Glutamatergic neuron (in vitro differentiated cells): Measurements from ENCODE around the gene TSPAN18. TPM values are rescaled to one million over a fixed set of nuclear protein-coding genes. Genes with fewer than 3 reads are reported as not detected.

Source experiments
- DNase-seq: peaks from one replicate; pipeline ENCODE4 v3.0.0; 2022
- H3K27ac Mint-ChIP-seq: one replicate; pipeline ENCODE4 v1.8.0; 2020; ENCODE audit warnings: mild to moderate bottlenecking, mixed read lengths, inconsistent platforms; ENCODE audit not compliant: unreplicated experiment
- H3K27me3 Mint-ChIP-seq: one replicate; pipeline ENCODE4 v1.8.0; 2020; ENCODE audit warnings: mild to moderate bottlenecking, moderate library complexity, mixed read lengths, inconsistent platforms; ENCODE audit not compliant: unreplicated experiment
- H3K36me3 Mint-ChIP-seq: one replicate; pipeline ENCODE4 v1.8.0; 2020; ENCODE audit warnings: mild to moderate bottlenecking, mixed read lengths, inconsistent platforms; ENCODE audit not compliant: unreplicated experiment
- H3K4me1 Mint-ChIP-seq: one replicate; pipeline ENCODE4 v1.8.0; 2020; ENCODE audit warnings: mild to moderate bottlenecking, low read depth, mixed read lengths, inconsistent platforms; ENCODE audit not compliant: unreplicated experiment
- H3K4me3 Mint-ChIP-seq: one replicate; pipeline ENCODE4 v1.8.0; 2020; ENCODE audit warnings: mild to moderate bottlenecking, mixed read lengths, inconsistent platforms; ENCODE audit not compliant: unreplicated experiment
- H3K9me3 Mint-ChIP-seq: one replicate; pipeline ENCODE4 v1.8.0; 2020; ENCODE audit warnings: mild to moderate bottlenecking, moderate library complexity, mixed read lengths, inconsistent platforms; ENCODE audit not compliant: unreplicated experiment
- CTCF ChIP-seq: fragments of 200-600 bp; sonication (generic); IDR thresholded peaks from one replicate; pipeline ENCODE4 v1.5.0; 2021; ENCODE audit not compliant: partially characterized antibody, unreplicated experiment
- total RNA-seq: library from RNA; stranded (reverse); fragmentation: NEBNext Ultra II Directional; extraction: Animal tissue kit (Norgen Biotek cat#: 25700); gene quantifications from one replicate; pipeline ENCODE4 v1.2.1, GENCODE V29; 2021; ENCODE audit not compliant: unreplicated experiment

TSPAN18 gene
- total RNA-seq, 1 donor from 2014 or later, result 80.4 TPM

GRCh38 chr11:44948155-44948554 is 221.4 kb downstream of the TSPAN18 start:
- DNase-seq, result no peak
- Mint-ChIP-seq H3K36me3 (no peaks in the 10 kb centered on the region), H3K27me3 (peaks cover 22% of the 10 kb centered on the region), H3K4me3 (peak overlapping the region; percentile 91), H3K9me3 (peaks cover 24% of the 10 kb centered on the region), H3K27ac (peak overlapping the region; percentile 97), H3K4me1 (peaks cover 57% of the 10 kb centered on the region)
- TF ChIP-seq CTCF, result no peak

DNA sequence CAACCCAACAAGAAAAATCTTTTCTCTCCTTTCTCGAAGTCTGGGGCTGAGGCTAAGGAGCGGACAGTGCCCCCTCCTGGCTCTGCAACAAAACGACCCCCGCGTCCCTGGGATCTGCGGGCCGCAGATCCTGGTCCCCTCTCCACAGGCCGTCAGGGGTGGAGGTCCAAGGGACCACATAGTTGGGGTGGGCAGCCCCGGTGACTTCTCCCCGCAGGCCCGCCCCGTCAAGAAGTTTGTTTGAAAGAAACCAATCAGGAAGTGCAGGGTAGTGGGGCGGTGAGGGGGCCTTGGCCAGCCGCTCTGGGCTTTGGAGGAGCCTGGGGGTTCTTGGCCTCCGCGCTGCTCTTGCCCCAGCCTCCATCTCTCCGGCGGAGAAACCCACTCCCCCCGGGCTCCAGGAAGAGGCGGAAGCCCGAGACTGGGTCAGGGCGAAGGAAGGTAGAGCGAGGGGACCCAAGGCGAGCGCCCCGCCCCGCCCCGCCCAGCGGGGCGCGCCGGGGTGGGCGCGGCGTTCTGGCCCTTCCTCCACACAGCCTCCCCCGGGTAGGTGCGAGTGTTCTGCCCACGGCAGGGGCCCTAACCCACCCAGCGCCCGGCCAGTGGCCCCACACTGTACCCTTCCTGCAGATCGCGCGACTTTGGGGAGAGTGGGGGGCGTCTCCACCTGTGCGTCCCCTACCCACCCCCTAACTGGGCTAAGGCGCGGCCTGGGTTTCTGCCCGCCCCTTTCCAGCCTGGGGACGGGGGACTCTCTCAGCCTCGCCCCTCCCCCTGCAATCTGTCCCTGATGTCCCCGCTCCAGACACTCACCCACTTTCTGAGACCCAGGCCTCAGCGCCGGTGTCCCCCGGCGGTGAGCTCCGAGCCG is 222.6 kb downstream of the TSPAN18 start:
- H3K36me3 Mint-ChIP-seq, result no peaks in the 10 kb centered on the region
- peak overlapping the region; percentile 91 for H3K4me3 Mint-ChIP-seq
- H3K4me1 Mint-ChIP-seq, result peaks cover 54% of the 10 kb centered on the region
- TF ChIP-seq CTCF, result peak; percentile 77
- DNase-seq, result peak; percentile 80
- H3K9me3 Mint-ChIP-seq, result peaks cover 20% of the 10 kb centered on the region
- H3K27ac Mint-ChIP-seq, result peak overlapping the region; percentile 86
- H3K27me3 Mint-ChIP-seq, result peaks cover 17% of the 10 kb centered on the region

DNA sequence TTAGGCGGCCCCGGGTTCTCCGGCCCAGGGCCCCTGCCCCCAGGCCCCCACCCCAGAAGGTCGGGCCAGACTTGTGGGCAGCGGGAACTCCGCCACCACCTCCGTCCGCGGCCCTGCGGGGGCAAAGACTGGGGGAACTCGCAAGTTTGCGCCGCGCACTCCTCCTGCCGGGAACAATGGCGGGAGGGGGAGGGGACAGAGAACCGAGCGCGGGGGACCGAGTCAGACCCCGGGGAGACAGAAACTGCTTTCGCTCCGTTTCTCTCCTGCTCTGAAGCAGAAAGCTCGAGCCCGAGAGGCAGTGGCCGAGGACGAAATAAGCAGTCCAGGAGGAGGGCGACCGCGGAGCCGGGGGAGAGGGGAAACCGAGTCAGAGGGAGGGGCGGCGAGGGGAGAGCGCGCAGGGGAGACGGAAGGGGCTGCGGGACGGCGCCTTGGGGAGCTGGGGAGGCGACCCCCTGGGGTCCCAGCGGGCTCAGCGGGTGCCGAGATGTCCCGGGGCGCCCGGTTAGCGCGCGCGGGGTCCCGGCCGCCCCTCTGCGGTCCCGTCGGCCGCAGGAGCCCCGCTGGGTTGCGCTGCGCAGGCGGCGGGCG is 223.4 kb downstream of the TSPAN18 start:
- no peaks in the 10 kb centered on the region for H3K36me3 Mint-ChIP-seq
- peaks cover 21% of the 10 kb centered on the region for H3K9me3 Mint-ChIP-seq
- TF ChIP-seq CTCF, result no peak
- peaks cover 13% of the 10 kb centered on the region for H3K27me3 Mint-ChIP-seq
- peak overlapping the region; percentile 83 for H3K27ac Mint-ChIP-seq
- peak overlapping the region; percentile 78 for H3K4me3 Mint-ChIP-seq
- DNase-seq, result peak; percentile 72
- peaks cover 53% of the 10 kb centered on the region for H3K4me1 Mint-ChIP-seq

- H3K27ac Mint-ChIP-seq, result peak within 1 kb of the TSS; percentile 83
- TF ChIP-seq CTCF, result peak; percentile 96
- H3K27me3 Mint-ChIP-seq, result peaks cover 16% of the 10 kb centered on the region
- peaks cover 24% of the 10 kb centered on the region for H3K9me3 Mint-ChIP-seq
- no peaks in the 10 kb centered on the region for H3K36me3 Mint-ChIP-seq
- DNase-seq, result peak; percentile 82
- peaks cover 55% of the 10 kb centered on the region for H3K4me1 Mint-ChIP-seq
- H3K4me3 Mint-ChIP-seq, result peak within 1 kb of the TSS; percentile 78
These were observed 224.1 kb downstream of the TSPAN18 start, which contains the start of gene TP53I11 for GRCh38 chr11:44950625-44951476. TP53I11 (minus strand) TSS chr11:44950883; CDS start chr11:44938335, 12,548 bp downstream.
